Sigmoid colon (tissue), 4 donors: ENCODE measurements around the gene RAMP1.

Source experiments
- CTCF ChIP-seq, 4 experiments: fragments of 450-650 bp in 3 of 4; fragments of 200-600 bp in 1 of 4; IDR thresholded peaks; one replicate each; pipeline ENCODE4 v1.5.1; 2016 to 2019; ENCODE audit warnings: antibody characterized with exemption in 4 of 4, mild to moderate bottlenecking in 3 of 4, moderate library complexity in 2 of 4
- EP300 ChIP-seq, 4 donors: sonication (generic); formaldehyde crosslinking; IDR thresholded peaks; one replicate each; pipeline ENCODE4 v1.6.1; 2017; ENCODE audit warnings: antibody characterized with exemption in 4 of 4
- POLR2AphosphoS5 ChIP-seq, 4 donors: sonication (generic); formaldehyde crosslinking; IDR thresholded peaks; one replicate each; pipeline ENCODE4 v1.6.1; 2017; ENCODE audit warnings: antibody characterized with exemption in 4 of 4

DNA sequence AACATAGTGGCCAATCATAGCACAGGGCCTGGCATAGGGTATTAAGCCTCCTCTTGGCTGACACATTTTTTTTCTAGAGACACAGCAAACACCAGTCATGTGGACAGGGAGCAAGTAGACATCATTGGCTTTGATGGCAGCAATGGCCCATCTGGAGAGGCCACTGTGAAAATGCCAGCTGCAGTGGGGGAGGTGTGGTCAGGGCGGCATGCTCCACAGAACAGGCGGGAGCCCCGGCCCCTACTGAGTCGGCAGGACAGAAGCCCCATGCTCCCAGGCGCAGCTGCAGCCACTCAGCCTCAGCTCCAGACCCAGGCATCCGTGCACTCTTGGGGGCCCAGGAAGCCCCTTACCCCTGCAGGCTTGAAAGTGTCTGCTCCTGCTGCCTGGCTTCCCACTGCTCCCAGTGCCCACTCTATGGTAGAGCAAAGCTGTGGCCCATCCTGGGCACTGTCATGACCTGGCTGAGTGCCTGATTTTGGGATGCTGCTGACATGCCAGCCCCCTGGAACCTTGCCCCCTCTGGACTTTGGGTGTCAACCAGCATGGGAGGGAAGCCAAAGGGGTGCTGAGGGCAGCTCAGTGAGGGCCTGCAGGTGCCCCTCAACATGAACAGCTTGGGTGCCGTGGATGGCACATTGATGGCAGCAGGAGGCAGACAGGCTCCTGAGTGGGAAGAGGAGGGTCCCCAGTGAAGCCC lies 84.1 kb downstream of the RAMP1 start:
- TF ChIP-seq POLR2AphosphoS5 (IDR thresholded peaks at IDR 0.05) = no peak
- TF ChIP-seq CTCF (IDR thresholded peaks at IDR 0.05) = no peak
- TF ChIP-seq EP300 (IDR thresholded peaks at IDR 0.05) = no peak
